ENCODE measurements around the gene RAB12. TPM values are rescaled to one million over a fixed set of nuclear protein-coding genes. Genes with fewer than 3 reads are reported as not detected.

Gene RAB12
- total RNA-seq, 1 experiment from 2014 or later: 51.3 TPM

GRCh38 chr18:8630546-8630945 lies 21.3 kb downstream of the RAB12 start:
- Histone ChIP-seq H2BK20ac (ENCODE audit: low read depth, low read length, poor library complexity, severe bottlenecking) (no peak overlapping the region), H3K18ac (ENCODE audit: insufficient read length, low read depth, low read length) (no peak overlapping the region), H4K8ac (replicated peaks; ENCODE audit: insufficient read length, low read depth, low read length) (no peak overlapping the region), H3T11ph (ENCODE audit: low read length) (no peak overlapping the region), H3K9ac (ENCODE audit: extremely low read depth, insufficient read length, low read length) (no peak overlapping the region), H4K5ac (ENCODE audit: insufficient read length, low read depth, low read length) (no peak overlapping the region), H3K14ac (ENCODE audit: insufficient read depth, low read length) (no peak overlapping the region), H2BK5ac (ENCODE audit: insufficient read length, low read length) (no peak overlapping the region), H2AFZ (ENCODE audit: low read length) (no peak overlapping the region), H3K23ac (ENCODE audit: insufficient read length, low read depth, low read length) (no peak overlapping the region), H2AK5ac (ENCODE audit: insufficient read length, low read length) (no peak overlapping the region), H2BK120ac (ENCODE audit: low read depth, low read length, poor library complexity, severe bottlenecking) (no peak overlapping the region), H3K56ac (ENCODE audit: insufficient read length, low read depth, low read length) (no peak overlapping the region), H4K91ac (ENCODE audit: insufficient read length, low read depth, low read length) (no peak overlapping the region), H3K27ac (ENCODE audit: insufficient read length, low read depth, low read length) (no peak overlapping the region), H3K4me1 (ENCODE audit: insufficient read depth, low read length) (peaks cover 14% of the 10 kb centered on the region), H3K79me2 (ENCODE audit: insufficient read depth, low read length) (peaks cover 28% of the 10 kb centered on the region; the same call in 1 of the 2 replicates), H4K20me1 (ENCODE audit: control insufficient read depth, insufficient read depth, insufficient read length) (no peaks in the 10 kb centered on the region), H3K79me1 (ENCODE audit: insufficient read depth, low read depth, low read length, poor library complexity, severe bottlenecking) (no peaks in the 10 kb centered on the region), H3K4ac (ENCODE audit: low read depth, low read length) (no peak overlapping the region), H3K4me2 (ENCODE audit: insufficient read depth, insufficient read length, low read length) (no peak overlapping the region), H3K9me3 (ENCODE audit: control insufficient read depth, low read depth, low read length) (no peaks in the 10 kb centered on the region), H3K27me3 (ENCODE audit: insufficient read depth, low read length) (no peaks in the 10 kb centered on the region), H3K23me2 (ENCODE audit: insufficient read length, low read depth, low read length, poor library complexity, severe bottlenecking) (no peaks in the 10 kb centered on the region), H2BK15ac (ENCODE audit: low read depth, low read length) (no peak overlapping the region), H2BK12ac (ENCODE audit: insufficient read length, low read depth, low read length) (no peak overlapping the region)
- TF ChIP-seq CTCF (conservative IDR thresholded peaks at IDR 0.05): no peak
- Mint-ChIP-seq H3K27ac (peak overlapping the region; percentile 39 to 93 (median 91); a peak in 6 of 7 replicates), H3K27me3 (ENCODE audit: low read depth) (no peaks in the 10 kb centered on the region), H3K9me3 (no peaks in the 10 kb centered on the region), H3K4me1 (peaks cover 48 to 53% of the 10 kb centered on the region in 2 experiments), H3K36me3 (ENCODE audit: insufficient read depth in 1 of 3, low read depth in 3 of 3) (peaks cover 44 to 81% (median 52%) of the 10 kb centered on the region in 3 experiments; a peak in 6 of 7 replicates), H3K4me3 (peak overlapping the region; percentile 3 to 48; a peak in 1 of 5 replicates)
- no CpG with 5 or more reads among the region's 2 CpGs for WGBS (ENCODE audit: extremely low coverage, insufficient read length, low lambda C conversion rate)
- DNase-seq: no peak
